OCI-LY1 (cell line): ENCODE data around the gene SEL1L3.

Experiments
- EZH2 ChIP-seq: fragments of 200-600 bp; sonication (generic), shearing (Covaris generic); IDR thresholded peaks from 2 replicates; pipeline ENCODE4 v1.8.0; 2017; ENCODE audit warnings: borderline replicate concordance, mixed run types, mild to moderate bottlenecking, antibody characterized with exemption, low read length, moderate library complexity, mixed read lengths
- TF ChIP-seq, protein P1 (sequence below): fragments of 200-600 bp; sonication (generic), shearing (Covaris generic); IDR thresholded peaks from 2 replicates; pipeline ENCODE4 v1.5.1; 2017; ENCODE audit warnings: mild to moderate bottlenecking, antibody characterized with exemption, low read length, moderate library complexity, mixed read lengths

DNA sequence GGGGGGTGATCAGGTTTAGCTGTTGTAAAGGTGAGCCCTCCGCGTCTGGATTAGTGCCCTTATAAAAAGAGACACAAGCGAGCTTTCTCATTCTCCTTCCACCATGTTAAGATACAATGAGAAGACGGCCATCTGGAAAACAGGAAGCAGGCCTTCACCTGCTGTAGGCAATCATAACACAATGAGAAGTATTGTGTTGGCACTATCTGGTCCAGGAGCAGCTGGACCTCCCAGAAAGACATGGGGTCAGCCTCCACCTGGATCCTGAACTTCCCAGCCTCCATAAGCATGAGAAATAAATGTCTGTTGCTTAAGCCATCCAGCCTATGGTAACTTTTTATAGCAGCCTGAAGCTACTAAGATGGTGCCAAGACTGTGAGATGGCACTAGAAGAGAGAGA lies 42.6 kb upstream of the SEL1L3 start:
- no peak for TF ChIP-seq EZH2
- TF ChIP-seq, protein P1, sequence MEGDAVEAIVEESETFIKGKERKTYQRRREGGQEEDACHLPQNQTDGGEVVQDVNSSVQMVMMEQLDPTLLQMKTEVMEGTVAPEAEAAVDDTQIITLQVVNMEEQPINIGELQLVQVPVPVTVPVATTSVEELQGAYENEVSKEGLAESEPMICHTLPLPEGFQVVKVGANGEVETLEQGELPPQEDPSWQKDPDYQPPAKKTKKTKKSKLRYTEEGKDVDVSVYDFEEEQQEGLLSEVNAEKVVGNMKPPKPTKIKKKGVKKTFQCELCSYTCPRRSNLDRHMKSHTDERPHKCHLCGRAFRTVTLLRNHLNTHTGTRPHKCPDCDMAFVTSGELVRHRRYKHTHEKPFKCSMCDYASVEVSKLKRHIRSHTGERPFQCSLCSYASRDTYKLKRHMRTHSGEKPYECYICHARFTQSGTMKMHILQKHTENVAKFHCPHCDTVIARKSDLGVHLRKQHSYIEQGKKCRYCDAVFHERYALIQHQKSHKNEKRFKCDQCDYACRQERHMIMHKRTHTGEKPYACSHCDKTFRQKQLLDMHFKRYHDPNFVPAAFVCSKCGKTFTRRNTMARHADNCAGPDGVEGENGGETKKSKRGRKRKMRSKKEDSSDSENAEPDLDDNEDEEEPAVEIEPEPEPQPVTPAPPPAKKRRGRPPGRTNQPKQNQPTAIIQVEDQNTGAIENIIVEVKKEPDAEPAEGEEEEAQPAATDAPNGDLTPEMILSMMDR, result no peak
